ENCODE data around the gene IRF4.

Gene IRF4

DNA sequence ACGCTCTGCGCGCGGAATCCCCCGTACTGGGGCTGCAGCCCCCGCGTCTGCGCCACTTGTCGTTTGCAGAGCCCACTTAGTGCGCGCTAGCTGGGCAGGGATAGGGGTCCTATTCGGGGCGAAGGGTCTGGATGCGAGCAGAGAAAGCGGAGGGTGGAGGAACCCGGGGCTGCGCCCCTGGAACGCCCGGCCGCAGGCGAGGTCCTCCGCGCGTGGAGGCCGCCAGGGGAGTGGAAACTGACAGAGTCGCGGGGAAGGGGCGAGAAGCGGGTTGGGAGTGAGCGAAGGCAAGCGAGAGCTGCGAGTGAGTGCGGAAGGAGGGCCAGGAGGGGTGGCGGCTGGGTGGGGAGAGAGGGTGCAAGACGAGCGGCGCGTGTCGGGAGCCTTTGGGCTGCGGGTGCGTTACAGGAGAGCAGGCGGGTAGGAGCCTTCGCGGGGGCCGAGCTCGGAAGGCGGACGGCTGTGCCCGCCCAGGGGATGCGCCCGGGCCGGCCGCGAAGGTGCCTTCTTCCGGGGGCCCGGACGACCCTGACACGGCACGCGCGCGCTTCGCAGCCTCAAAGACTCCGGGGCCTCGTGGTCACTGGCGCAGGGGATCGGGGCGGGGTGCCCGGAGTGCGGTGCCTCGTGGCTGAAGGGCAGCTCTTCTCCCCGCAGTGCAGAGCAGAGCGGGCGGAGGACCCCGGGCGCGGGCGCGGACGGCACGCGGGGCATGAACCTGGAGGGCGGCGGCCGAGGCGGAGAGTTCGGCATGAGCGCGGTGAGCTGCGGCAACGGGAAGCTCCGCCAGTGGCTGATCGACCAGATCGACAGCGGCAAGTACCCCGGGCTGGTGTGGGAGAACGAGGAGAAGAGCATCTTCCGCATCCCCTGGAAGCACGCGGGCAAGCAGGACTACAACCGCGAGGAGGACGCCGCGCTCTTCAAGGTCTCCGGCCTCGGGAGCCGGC lies 1.2 kb downstream of the IRF4 start:
- TF ChIP-seq, protein P1, sequence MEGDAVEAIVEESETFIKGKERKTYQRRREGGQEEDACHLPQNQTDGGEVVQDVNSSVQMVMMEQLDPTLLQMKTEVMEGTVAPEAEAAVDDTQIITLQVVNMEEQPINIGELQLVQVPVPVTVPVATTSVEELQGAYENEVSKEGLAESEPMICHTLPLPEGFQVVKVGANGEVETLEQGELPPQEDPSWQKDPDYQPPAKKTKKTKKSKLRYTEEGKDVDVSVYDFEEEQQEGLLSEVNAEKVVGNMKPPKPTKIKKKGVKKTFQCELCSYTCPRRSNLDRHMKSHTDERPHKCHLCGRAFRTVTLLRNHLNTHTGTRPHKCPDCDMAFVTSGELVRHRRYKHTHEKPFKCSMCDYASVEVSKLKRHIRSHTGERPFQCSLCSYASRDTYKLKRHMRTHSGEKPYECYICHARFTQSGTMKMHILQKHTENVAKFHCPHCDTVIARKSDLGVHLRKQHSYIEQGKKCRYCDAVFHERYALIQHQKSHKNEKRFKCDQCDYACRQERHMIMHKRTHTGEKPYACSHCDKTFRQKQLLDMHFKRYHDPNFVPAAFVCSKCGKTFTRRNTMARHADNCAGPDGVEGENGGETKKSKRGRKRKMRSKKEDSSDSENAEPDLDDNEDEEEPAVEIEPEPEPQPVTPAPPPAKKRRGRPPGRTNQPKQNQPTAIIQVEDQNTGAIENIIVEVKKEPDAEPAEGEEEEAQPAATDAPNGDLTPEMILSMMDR (IDR thresholded peaks at IDR 0.05; ENCODE audit: low read depth, low read length) = no peak
- DNase-seq = peak; percentile 44
- Histone ChIP-seq H3K27me3 (ENCODE audit: insufficient read depth, low read depth, severe bottlenecking) (peaks cover 86% of the 10 kb centered on the region), H3K36me3 (no peaks in the 10 kb centered on the region), H3K9me3 (ENCODE audit: severe bottlenecking) (no peaks in the 10 kb centered on the region), H3K27ac (no peak overlapping the region), H3K4me3 (ENCODE audit: low read depth, low read length) (peak overlapping the region; percentile 34)

DNA sequence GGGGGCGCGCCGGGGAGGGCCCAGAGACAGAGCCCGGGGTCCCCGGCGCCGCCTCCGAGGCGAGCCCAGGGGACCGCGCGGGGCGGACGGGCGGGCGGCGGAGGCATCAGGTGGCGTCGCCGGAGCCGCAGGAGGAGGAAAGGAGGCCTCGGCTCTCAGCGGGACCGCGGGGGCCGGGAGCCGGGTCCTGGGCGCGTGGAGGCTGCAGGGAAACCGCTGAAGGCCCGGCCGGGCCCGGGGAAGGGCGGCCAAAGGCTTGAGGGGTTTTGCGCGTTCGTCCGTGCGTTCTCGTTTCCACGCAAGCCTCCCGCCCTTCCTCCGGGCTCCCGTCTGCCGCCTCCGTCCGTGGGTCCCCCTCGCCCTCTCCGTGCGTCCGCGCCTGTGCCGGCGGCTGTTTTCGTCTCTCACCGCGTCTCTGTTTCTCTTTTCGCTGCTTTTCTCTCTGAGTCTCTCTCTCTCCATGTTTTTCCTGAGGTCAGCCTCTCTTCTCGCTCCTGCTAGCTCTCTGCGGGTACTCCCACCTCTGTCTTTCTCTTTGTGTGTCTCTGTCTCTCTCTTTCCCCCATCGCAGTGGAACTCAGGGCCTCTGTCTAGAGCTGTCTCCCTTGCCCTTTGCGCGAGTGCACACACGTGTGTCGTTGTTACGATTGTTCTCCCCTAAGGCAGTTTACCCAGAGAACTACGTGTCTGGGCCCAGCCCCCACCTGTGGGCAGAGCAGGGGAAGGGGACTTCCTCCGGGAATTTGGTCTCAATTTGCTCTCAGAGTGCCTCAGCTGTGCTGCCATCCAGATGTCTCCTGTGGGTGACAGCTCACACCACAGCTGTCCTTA lies 2.1 kb downstream of the IRF4 start:
- no peak for DNase-seq

DNA sequence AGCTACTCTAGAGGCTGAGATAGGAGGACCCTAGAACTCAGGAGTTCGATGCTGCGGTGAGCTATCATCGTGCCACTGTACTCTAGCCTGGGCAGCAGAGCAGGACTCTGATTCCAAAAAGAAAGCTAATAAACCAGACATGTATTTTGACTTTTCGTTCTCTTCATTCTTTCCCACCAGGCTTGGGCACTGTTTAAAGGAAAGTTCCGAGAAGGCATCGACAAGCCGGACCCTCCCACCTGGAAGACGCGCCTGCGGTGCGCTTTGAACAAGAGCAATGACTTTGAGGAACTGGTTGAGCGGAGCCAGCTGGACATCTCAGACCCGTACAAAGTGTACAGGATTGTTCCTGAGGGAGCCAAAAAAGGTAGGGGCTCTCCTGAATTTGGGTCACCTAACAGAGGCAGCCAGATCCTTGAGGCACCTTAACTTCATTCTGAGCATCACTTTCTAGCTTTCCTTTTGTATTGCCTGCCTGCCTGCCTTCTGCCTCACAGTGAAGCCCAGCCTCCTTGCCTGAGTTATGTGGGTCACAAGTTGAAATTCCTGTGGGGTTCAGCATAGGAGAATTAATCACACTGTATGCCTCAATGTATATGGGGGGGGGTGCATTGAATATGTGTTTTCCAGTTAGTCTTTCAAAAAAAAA lies 3.2 kb downstream of the IRF4 start:
- TF ChIP-seq, protein P1 (IDR thresholded peaks at IDR 0.05; ENCODE audit: low read depth, low read length) = no peak
- H3K36me3 ChIP-seq = no peaks in the 10 kb centered on the region
- no peaks in the 10 kb centered on the region for H3K9me3 ChIP-seq (ENCODE audit: severe bottlenecking)
- no peak for DNase-seq
- peaks cover 89% of the 10 kb centered on the region for H3K27me3 ChIP-seq (ENCODE audit: insufficient read depth, low read depth, severe bottlenecking)
- H3K4me3 ChIP-seq (ENCODE audit: low read depth, low read length) = no peak overlapping the region
- H3K27ac ChIP-seq = no peak overlapping the region

More for the DNA sequence above, 2.1 kb downstream of the IRF4 start:
- Histone ChIP-seq H3K36me3 (no peaks in the 10 kb centered on the region), H3K27me3 (ENCODE audit: insufficient read depth, low read depth, severe bottlenecking) (peaks cover 91% of the 10 kb centered on the region), H3K27ac (no peak overlapping the region), H3K4me3 (ENCODE audit: low read depth, low read length) (peak overlapping the region; percentile 34), H3K9me3 (ENCODE audit: severe bottlenecking) (no peaks in the 10 kb centered on the region)
- TF ChIP-seq, protein P1 (IDR thresholded peaks at IDR 0.05; ENCODE audit: low read depth, low read length) = no peak

DNA sequence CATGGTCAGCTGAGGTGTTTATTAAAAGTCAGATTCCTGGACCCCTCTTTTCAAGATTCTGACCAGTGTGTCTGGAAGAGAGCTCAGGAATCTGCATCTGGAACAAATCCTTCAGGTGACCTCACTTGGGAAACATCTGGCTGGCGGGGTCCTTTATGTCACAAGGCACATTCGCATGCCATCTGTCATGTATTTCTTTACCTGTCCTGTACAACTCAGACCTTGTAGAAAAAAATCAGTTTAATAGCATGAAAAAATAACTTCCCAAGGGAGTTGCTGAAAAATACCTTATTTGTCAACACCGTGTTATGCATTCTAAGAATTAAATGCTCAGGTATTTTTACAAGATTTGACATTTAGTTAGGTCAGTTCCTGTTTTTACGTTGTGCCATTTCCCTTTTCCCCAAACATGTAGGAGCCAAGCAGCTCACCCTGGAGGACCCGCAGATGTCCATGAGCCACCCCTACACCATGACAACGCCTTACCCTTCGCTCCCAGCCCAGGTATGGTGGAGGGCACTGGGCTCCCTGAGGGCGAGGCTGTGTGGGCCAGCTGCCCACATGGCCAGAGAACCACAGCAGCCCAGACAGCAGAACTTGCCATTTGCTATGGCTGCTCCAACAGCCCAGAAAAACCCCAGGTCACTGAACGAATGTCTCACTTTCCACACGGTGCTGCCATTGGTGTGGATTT lies 4.0 kb downstream of the IRF4 start:
- TF ChIP-seq, protein P1 (IDR thresholded peaks at IDR 0.05; ENCODE audit: low read depth, low read length) = no peak
- Histone ChIP-seq H3K9me3 (ENCODE audit: severe bottlenecking) (no peaks in the 10 kb centered on the region), H3K4me3 (ENCODE audit: low read depth, low read length) (no peak overlapping the region), H3K27ac (no peak overlapping the region), H3K36me3 (no peaks in the 10 kb centered on the region), H3K27me3 (ENCODE audit: insufficient read depth, low read depth, severe bottlenecking) (peaks cover 87% of the 10 kb centered on the region)
- no peak for DNase-seq

DNA sequence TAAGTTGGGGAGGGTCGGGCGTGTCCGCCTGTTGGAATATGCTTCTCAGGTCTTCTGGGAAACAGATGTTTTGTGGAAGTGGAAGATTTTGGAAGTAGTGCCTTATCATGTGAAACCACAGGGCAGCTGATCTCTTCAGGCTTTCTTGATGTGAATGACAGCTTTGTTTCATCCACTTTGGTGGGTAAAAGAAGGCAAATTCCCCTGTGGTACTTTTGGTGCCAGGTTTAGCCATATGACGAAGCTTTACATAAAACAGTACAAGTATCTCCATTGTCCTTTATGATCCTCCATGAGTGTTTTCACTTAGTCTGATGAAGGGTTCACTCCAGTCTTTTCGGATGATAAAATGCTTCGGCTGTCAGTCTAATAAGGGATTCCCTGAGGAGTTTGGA lies 4.6 kb downstream of the IRF4 start:
- peaks cover 81% of the 10 kb centered on the region for H3K27me3 ChIP-seq (ENCODE audit: insufficient read depth, low read depth, severe bottlenecking)
- no peaks in the 10 kb centered on the region for H3K9me3 ChIP-seq (ENCODE audit: severe bottlenecking)
- H3K27ac ChIP-seq = no peak overlapping the region
- TF ChIP-seq, protein P1 (IDR thresholded peaks at IDR 0.05; ENCODE audit: low read depth, low read length) = no peak
- no peaks in the 10 kb centered on the region for H3K36me3 ChIP-seq
- DNase-seq = no peak
- no peak overlapping the region for H3K4me3 ChIP-seq (ENCODE audit: low read depth, low read length)

Measured in WERI-Rb-1 (cell line).